GM19395 (cell line): ENCODE results near the gene TAT.

Source experiments
- ATAC-seq: cut with Tn5 transposase; IDR thresholded peaks from one replicate; pipeline ENCODE4 v1.9.1; 2021; ENCODE audit warnings: mild to moderate bottlenecking, moderate library complexity; ENCODE audit not compliant: unreplicated experiment

TAT gene

GRCh38 chr16:71547168-71547567 is 29.7 kb downstream of the TAT start:
- no peak for ATAC-seq

- no peak for ATAC-seq
Measured at GRCh38 chr16:71542377-71542776, 34.5 kb downstream of the TAT start.

- ATAC-seq, result peak; percentile 85
Measured at GRCh38 chr16:71537643-71538042, 39.2 kb downstream of the TAT start.

- ATAC-seq, result no peak
Measured at GRCh38 chr16:71536752-71537499, 40.0 kb downstream of the TAT start.

GRCh38 chr16:71532366-71532765 is 44.5 kb downstream of the TAT start:
- no peak for ATAC-seq

- ATAC-seq, result no peak
Measured at GRCh38 chr16:71528863-71529262, 48.0 kb downstream of the TAT start.

- ATAC-seq, result no peak
Measured at GRCh38 chr16:71528257-71528656, 48.6 kb downstream of the TAT start.

GRCh38 chr16:71526111-71526631 is 50.7 kb downstream of the TAT start, which contains the start of gene CHST4:
Gene CHST4, plus strand, starts transcription at chr16:71526426. Its CDS starts 10,252 bp downstream, at chr16:71536678.
- no peak for ATAC-seq

GRCh38 chr16:71524566-71525553 is 52.0 kb downstream of the TAT start:
- no peak for ATAC-seq

- no peak for ATAC-seq
Measured at GRCh38 chr16:71520550-71520949, 56.3 kb downstream of the TAT start.
